ENCODE results near the gene SCGB1C1.

Gene SCGB1C1

GRCh38 chr11:205221-206001 lies 12.5 kb downstream of the SCGB1C1 start:
- no peak for DNase-seq

DNA sequence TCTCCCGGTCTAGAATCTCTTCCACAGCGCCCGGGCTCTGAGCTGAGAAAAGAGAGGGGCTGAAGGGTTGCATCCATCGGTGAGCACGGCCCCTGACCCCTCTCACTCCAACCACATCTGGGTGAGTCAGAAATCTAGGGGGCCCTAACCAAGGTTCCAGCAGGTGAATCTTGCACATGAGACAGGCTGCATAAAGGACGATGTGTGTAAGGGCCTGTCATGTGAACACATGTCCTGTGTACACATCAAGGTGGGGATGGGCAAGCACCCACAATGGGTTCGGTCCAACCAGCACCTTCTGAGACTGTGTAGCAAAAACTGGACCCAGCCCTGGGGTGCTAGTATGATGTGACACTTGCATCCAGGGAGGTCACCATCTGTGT lies 13.1 kb downstream of the SCGB1C1 start:
- no peak for DNase-seq

DNA sequence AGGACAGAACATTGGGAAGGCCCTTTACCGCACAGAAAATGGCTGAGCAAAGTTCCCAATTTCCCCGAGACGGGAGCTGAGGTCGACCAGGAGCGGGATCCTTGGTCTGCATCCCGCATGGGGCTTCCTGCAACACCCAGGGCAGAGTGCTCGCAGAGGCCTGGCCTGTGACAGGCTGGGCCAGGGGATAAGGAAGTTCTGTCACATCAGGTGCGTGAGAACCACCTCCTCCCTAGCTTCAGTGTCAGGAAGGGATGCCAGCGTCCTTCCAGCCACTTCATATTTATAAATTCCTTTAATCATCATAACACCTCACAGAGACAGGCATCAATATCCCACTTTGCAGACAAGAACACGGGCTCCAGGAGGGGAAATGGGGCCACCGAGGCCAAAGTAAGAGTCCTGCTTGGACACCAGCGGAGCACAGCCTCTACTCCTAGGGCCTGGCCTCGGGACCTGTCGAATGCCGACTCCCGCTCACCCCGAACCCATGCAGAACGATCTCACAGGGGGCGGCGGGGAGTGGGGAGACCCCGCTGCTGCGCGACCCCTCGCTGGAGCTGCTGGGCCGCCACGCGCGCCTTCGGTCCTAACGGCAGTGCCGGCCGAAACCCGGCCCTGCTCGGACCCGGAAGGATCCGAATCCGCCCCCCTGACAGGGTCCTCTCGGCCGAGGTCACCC lies 13.8 kb downstream of the SCGB1C1 start:
- DNase-seq: peak in 1 of 14 donors; percentile 58

DNA sequence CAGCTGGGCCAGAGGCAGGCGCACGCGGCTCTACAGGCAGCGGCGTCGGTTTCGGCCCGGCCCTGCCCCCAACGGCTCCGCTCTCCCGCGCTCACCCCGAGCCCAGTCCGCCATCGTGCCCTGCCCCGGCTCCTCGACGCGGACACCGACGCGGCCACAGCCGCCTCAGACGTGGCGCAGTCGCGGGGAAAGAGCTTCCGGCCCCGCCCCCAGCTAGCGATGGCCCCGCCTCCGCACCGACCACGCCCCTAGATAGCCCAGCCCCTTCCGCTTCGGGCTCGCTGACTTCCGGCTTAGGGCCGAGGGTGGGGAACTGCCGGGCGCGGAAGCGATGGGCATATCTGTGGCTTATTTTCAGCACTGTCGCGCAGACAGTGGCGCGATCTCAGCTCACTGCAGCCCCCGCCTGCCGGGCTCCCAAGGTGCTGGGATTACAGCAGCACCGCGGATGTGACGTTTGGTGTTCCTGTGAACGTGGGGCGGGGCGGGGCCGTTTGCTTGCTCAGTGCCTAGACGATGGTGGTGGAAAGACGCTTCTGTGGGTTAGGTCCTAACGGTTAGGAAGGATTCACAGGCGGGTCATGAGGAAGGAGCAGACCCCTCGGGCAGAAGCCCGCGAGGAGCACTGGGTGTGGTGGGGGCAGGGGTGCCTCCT lies 14.5 kb downstream of the SCGB1C1 start, which contains the start of the genes BET1L and RIC8A:
Gene BET1L, minus strand, starts transcription at position 192 of the 655 bp plus-strand sequence. Its CDS starts 78 bp downstream, at position 114.
Gene RIC8A, plus strand, starts transcription at position 501 of the 655 bp plus-strand sequence. CDS start 1,147 bp downstream, outside the sequence.
- peak; percentile 76 to 98 (median 94) for DNase-seq

- DNase-seq: peak in 1 of 14 donors; percentile 62
Measured at GRCh38 chr11:207863-208180, 14.9 kb downstream of the SCGB1C1 start.

DNA sequence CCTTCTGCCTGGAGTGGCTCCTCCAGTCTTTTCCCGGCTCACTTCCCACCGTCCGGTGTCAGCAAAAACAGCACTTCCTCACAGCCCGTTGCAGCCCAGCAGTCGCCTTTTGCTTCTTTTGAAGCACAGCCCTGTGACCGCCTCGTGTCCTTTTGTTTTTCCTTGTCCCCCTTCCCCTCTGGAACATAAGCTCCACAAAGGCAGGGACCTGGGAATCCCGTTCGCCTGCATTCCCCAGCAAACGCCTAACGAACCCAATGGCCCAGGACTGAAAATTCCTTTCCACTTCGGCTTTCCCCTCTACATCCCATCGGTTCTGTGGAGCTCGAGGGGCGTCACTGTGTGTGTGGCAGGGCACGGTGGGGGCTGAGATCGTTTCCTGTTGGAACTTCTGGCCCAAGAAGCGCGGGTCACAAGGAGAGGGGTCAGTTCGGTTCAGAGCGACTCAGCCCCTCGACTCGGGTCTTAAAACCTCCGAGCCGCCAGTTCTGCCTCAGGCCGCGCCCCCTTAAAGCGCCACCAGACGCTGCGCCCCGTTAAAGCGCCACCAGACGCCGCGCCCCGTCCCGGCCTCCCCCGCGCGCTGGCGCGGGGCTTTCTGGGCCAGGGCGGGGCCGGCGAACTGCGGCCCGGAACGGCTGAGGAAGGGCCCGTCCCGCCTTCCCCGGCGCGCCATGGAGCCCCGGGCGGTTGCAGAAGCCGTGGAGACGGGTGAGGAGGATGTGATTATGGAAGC lies 15.5 kb downstream of the SCGB1C1 start:
- DNase-seq: peak in 13 of 14 donors; percentile 26 to 82 (median 58)

GRCh38 chr11:208917-209260 lies 16.0 kb downstream of the SCGB1C1 start:
- peak in 2 of 14 donors; percentile 72 to 75 for DNase-seq

- no peak for DNase-seq
Measured at GRCh38 chr11:209275-210121, 16.6 kb downstream of the SCGB1C1 start.

- no peak for DNase-seq
Measured at GRCh38 chr11:210122-210802, 17.4 kb downstream of the SCGB1C1 start.

DNA sequence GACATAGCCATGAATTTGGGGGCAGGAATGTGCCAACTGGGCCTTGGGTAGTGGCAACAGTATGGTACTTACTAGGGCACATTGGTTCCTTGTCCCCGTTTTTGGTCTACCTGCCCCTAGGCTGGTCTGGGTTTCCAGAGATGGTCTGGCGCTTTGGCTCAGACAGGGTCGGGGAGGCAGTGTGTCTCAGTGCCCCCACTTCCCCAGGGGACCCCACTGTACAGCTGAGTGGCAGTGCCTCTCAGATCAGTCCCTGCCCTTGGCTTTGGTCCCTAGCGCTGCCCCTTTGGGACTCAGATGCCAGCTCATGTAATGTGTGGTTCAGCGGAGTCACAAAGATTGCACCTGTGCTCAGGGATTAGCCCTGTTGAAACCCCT lies 17.9 kb downstream of the SCGB1C1 start:
- no peak for DNase-seq

DNA sequence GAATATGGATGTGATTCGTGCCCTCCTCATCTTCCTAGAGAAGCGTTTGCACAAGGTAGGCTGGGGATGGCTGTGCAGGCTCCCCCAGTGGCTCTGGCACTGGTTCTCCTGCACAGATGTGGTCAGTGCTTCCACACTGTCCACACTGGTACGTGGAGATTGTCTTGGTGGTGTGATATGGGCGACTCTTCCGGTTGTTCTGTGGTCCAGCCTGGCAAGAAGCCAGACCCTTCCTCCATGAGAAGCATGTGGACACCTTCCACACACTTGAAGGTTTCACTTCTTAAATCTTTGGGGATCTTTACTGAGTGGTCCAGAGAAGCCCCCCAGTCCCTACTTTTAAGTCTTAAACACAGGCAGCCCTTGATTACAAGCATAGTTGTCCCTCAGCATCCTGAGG lies 18.4 kb downstream of the SCGB1C1 start:
- DNase-seq: no peak

DNA sequence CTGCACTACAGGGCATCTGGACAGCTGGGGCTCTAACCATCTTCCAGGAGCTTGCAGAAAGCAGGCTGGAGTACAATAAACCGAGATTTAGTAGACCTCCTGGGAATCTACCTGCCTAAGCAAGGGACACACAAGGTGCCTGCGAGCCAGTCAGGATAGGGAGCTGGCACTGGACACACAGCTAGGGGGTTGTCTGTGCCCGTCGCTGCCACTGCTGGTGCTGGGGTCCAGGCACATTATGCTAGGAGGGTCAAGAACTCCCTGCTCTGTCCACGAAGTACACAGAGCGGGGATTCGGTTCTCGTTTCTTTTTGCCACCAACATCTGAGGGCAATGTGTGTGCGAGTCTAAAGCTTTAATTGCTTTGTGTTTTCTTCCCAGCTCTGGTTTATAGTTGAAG lies 18.9 kb downstream of the SCGB1C1 start:
- no peak for DNase-seq

- no peak for DNase-seq
Measured at GRCh38 chr11:212150-213100, 19.5 kb downstream of the SCGB1C1 start.

DNA sequence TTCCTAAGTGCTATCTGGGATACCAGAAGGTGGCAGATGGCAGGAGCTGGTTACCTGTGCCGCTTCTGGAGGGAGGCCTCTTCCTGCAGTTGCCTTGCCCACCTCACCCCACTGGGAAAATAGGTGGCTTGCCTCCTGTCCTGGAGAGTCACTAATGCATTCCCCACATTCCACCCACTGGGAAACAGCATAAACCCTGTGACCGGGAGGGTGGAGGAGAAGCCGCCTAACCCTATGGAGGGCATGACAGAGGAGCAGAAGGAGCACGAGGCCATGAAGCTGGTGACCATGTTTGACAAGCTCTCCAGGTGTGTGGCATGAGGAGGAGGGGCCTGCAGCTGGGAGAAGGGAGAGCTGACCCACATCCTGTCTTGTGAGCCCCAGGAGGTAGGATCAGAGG lies 20.2 kb downstream of the SCGB1C1 start:
- DNase-seq: no peak

DNA sequence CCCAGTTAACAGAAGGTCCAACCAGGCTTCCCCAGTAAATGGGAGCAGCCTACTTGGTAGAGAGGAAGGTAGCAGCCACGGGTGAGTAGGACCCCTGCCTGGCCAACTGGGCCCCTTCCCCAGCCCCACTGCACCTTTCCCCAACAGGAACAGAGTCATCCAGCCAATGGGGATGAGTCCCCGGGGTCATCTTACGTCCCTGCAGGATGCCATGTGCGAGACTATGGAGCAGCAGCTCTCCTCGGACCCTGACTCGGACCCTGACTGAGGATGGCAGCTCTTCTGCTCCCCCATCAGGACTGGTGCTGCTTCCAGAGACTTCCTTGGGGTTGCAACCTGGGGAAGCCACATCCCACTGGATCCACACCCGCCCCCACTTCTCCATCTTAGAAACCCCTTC lies 21.2 kb downstream of the SCGB1C1 start:
- no peak for DNase-seq

DNA sequence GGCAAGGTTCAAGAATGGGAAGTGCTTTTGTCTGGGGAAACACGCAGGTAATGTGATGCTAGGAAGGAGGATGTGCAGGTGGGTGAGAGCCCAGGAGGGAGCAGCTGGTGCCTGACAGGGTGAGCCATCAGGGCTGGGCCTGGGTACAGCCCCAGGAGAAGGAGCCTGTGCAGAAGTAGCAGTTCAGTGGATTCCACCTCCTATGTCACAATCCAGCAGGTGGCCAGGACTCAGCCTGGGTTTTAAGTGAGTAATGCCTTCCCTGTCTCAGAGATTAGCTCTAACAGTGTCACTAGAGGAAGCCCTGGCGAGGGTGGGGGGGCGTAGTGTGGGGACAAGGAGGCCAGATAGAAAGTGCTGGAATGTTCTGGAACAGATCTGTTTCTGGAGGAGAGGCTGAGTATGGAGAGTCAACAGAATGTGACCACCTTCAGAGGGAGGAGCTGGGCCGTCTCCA lies 22.7 kb downstream of the SCGB1C1 start:
- no peak for DNase-seq

DNA sequence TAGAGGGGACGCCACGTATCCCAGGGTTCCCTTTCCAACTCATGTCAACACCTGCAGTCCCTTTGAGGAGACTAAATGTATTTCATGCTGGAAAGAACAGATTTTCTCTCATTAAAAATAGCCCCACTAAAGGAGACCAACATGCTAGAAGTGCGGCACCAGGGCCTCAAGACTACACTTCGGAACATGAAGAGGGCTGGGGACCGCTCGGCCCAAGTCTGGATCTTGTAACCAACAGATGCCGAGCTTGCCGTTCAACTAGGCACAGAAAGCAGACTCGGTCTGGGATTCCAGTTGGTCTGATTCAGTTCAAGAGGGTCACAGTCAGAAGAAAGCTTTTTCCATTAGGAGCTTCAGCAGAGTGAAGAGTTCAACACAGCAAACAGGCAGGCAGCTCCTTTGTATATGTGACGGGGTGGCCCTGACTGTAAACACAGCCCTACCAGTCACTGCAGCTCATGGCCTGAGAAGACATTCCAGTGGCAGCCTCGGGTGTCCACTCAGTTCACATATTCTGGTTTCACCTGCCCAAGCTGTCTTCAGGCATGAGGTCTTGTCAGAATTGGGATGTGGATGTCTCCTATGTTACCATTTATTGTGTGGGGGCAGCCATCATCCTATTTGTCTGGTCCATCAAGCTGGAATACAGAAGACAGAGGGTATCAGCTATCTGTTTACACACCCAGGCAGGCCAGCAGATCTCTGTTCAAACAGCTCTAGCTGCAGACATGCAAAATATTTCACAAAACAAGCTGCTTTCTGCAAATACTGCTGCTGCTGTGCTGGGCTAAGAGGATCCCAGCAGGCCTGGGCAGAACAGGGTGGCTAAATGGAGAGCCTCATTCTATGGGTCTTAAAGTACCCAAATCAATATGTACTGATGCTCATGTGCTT lies 23.4 kb downstream of the SCGB1C1 start:
- no peak for DNase-seq

GRCh38 chr11:217704-218103 lies 24.8 kb downstream of the SCGB1C1 start:
- no peak for DNase-seq

Data from C1 segment of cervical spinal cord (tissue), 14 donors.